ENCODE measurements around the gene IRAK1.

Gene IRAK1

GRCh38 chrX:153969904-153970356 is 49.8 kb downstream of the IRAK1 start:
- DNase-seq, result peak in 1 of 2 experiments; percentile 51

DNA sequence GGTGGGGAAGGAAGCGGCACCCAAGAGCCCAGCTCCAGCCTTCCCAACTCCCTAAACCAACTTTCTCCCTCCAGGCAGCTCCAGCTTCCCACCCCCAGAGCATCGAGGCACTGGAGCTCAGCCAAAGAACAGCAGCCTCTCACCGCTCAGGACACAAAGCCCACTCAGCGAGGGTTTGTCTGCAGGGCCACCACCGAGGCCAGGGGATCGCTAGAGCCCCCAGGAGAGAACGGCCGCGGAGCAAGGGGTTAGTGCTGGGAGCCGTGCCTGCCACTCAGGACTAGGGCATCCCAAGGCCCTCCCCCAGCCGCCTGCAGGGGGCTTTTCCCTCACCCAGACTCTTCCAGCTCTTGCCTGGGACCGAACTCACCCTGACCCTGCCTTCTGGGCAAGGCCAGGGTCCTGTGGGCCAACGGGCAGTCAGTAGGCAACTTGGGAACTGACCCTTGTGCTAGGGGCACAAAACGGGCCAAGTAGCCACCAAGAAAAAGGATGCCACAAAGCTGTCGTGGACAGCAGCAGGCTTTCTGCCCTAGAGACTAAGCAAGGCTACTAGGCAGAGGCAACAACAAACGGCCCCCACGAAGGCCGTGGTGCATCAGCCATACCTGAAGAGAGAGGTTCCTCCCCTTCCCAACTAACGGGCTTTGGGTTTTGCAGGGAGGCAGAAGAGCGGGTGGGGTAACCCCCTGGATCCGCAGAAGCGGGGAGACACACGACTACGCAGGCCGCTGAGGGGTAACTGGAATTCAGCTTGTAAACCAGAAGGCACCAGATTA is 50.4 kb downstream of the IRAK1 start:
- DNase-seq, result no peak

GRCh38 chrX:153968754-153969124 is 51.0 kb downstream of the IRAK1 start:
- no peak for DNase-seq

- no peak for DNase-seq
These were observed 51.4 kb downstream of the IRAK1 start for GRCh38 chrX:153968255-153968654.

DNA sequence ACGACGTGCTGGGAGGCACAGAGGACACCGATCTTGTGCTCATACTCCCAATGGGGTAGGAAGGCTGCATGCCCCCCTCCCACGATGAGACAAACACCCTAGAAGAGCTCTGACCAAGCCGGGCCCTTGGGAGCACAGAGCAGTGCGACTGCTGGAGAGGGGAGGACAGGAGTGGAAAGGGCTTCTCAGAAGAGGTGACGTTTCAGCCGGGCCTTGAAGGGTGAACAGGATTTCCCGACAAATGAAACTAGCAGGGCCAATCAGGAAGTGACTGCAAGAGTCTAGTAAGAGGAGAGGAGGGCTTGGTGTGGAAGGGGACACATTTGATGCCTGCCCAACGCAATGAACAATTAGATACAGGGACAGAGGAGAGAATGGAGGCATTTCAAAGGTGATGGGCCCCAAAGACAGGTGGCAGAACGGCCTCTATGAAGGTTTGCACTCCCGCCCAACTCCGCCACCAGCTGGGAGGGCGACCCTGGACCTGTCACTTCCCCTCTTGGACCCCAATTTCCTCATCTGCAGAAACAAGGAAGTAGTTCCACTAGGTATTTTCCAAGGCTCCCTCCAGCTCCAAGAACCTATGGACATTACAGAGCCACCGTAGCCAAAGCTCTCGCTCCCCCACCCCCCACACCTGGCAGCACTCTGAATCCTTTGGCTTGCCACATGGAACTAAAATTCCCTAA is 52.0 kb downstream of the IRAK1 start:
- peak in 1 of 2 experiments; percentile 43 for DNase-seq

DNA sequence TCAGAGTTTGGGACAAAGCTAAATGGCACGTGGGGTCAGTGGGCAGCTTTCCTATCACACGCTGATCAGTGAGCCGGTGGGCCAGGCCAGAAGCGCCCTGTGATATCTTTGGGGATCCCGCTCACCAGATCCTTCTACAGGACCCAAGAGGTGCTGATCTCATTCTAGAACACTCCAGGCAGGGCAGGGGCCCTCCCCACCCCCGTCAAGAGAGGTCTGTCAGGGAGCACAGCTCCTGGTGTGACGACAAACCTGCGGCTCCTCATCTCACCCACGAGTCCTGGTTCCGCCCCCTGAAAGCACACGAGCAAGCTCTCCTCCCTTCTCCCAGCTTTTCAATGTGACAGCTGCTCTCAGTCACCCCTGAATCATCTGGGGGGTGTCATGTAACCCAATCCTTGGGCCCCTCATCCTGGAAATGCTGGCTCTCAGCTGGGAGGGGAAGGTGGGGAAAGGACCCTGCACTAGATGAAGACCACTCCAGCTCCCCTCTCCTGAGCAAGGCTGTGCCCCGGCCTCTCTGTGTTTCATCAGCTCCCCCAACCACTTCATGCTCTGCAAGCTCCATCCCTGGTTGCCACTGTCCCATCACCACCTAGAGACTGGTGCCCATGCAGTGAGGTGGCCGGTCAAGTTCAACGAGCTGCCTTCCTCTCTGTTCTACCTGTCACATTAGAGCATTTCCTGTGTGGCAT is 52.7 kb downstream of the IRAK1 start:
- DNase-seq, result peak; percentile 51 to 69

- no peak for DNase-seq
These were observed 53.4 kb downstream of the IRAK1 start for GRCh38 chrX:153966283-153966688.

GRCh38 chrX:153965406-153965805 is 54.3 kb downstream of the IRAK1 start:
- DNase-seq, result no peak

DNA sequence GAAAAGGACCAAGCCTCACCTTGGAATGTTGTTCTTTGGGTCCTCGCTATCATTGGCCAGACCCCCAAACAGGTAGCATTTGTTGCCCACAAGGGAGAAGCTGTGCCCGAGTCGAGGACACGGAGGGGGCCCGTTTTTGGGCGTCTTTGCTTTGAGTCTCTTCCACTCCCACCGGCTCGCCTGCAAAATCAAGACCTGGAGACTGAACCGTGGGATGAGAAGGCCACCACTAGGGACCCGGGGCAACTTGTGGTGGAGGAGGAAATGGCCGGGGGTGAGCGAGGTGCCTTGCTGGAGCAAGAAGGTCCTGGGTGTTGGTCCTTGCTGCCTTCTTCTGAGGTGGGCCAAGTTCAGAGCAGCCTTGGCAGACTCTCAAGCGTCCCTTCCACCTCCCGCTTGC is 55.6 kb downstream of the IRAK1 start:
- DNase-seq, result no peak

- DNase-seq, result no peak
These were observed 56.2 kb downstream of the IRAK1 start for GRCh38 chrX:153963546-153963945.

GRCh38 chrX:153961292-153961691 is 58.4 kb downstream of the IRAK1 start:
- DNase-seq, result no peak

- no peak for DNase-seq
These were observed 58.9 kb downstream of the IRAK1 start for GRCh38 chrX:153960786-153961185.
